Measurements from ENCODE around the gene CREB5. TPM values are rescaled to one million over a fixed set of nuclear protein-coding genes. Genes with fewer than 3 reads are reported as not detected.

The CREB5 gene
- total and polyA plus RNA-seq, 2 donors (not counting 3 experiments of a cell fraction or from before 2014, with no cell fraction given), result 19.6 to 28.4 TPM

DNA sequence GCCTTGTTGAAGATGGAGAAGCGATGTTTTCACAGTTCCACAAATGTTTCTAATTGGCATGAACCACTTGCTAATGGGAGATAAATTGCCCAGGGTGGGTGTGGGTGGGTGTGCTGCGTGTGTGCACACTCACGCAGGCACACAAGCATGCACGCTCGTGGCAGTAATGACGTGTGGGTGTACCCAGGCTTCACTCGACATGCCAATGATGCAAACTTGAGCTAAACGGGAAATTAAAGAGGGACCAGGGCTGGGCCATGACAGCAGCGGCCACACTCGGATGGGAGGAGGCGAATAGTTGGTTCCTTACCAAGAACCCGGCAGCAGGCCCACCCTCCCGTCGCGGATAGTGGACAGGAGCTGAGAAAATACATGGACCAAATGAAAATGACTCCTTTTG is 386.0 kb downstream of the CREB5 start:
- Histone ChIP-seq H3K4me2 (ENCODE audit: insufficient read depth, low read length) (no peak overlapping the region), H3K36me3 (ENCODE audit: control insufficient read depth in 2 of 2, extremely low read depth in 1 of 2, insufficient read depth in 2 of 2, low read length in 2 of 2) (peaks cover 0 to 1% of the 10 kb centered on the region in 2 experiments), H3K9me3 (replicated peaks; ENCODE audit: control insufficient read depth, insufficient read depth, low read length) (no peaks in the 10 kb centered on the region), H4K20me1 (replicated peaks; ENCODE audit: control insufficient read depth, extremely low read depth, insufficient read depth, low read length) (no peaks in the 10 kb centered on the region), H3K4me1 (ENCODE audit: control insufficient read depth, extremely low read depth, insufficient read depth, low read length) (no peaks in the 10 kb centered on the region), H3K9ac (replicated peaks; ENCODE audit: extremely low read depth, insufficient read depth, low read length) (no peak overlapping the region), H3K27ac (ENCODE audit: insufficient read depth, low read depth, low read length) (no peak overlapping the region), H3K4me3 (replicated peaks in 1 of 3; ENCODE audit: insufficient read depth in 1 of 3, low read depth in 1 of 3, low read length in 3 of 3) (no peak overlapping the region), H2AFZ (ENCODE audit: low read depth, low read length) (no peak overlapping the region), H3K79me2 (ENCODE audit: control insufficient read depth, insufficient read depth, low read length) (no peaks in the 10 kb centered on the region), H3K9me1 (replicated peaks; ENCODE audit: control insufficient read depth, extremely low read depth, insufficient read depth, low read length) (no peaks in the 10 kb centered on the region), H3K27me3 (ENCODE audit: control insufficient read depth in 2 of 2, insufficient read depth in 2 of 2, low read length in 2 of 2) (no peaks in the 10 kb centered on the region)
- FAIRE-seq (no peak), DNase-seq (ENCODE audit: low read depth, low spot score) (no peak)
- TF ChIP-seq EZH2 (IDR thresholded peaks at IDR 0.05; ENCODE audit: borderline replicate concordance, low read depth, low read length, severe bottlenecking) (no peak), MYC (IDR thresholded peaks at IDR 0.05; ENCODE audit: low read depth, low read length) (no peak), POLR2A (IDR thresholded peaks at IDR 0.05; ENCODE audit: low read depth, low read length) (no peak), POLR2AphosphoS5 (IDR thresholded peaks at IDR 0.05; ENCODE audit: insufficient read depth, low read depth, low read length) (no peak), GATA2 (IDR thresholded peaks at IDR 0.05; ENCODE audit: insufficient read depth, insufficient read length, low read depth, low read length) (no peak), FOS (IDR thresholded peaks at IDR 0.05; ENCODE audit: borderline replicate concordance, insufficient read depth, low read length) (no peak), JUN (IDR thresholded peaks at IDR 0.05; ENCODE audit: borderline replicate concordance, insufficient read depth, insufficient read length, low read depth) (no peak)
- TF ChIP-seq, protein P1, sequence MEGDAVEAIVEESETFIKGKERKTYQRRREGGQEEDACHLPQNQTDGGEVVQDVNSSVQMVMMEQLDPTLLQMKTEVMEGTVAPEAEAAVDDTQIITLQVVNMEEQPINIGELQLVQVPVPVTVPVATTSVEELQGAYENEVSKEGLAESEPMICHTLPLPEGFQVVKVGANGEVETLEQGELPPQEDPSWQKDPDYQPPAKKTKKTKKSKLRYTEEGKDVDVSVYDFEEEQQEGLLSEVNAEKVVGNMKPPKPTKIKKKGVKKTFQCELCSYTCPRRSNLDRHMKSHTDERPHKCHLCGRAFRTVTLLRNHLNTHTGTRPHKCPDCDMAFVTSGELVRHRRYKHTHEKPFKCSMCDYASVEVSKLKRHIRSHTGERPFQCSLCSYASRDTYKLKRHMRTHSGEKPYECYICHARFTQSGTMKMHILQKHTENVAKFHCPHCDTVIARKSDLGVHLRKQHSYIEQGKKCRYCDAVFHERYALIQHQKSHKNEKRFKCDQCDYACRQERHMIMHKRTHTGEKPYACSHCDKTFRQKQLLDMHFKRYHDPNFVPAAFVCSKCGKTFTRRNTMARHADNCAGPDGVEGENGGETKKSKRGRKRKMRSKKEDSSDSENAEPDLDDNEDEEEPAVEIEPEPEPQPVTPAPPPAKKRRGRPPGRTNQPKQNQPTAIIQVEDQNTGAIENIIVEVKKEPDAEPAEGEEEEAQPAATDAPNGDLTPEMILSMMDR (IDR thresholded peaks at IDR 0.05; ENCODE audit: extremely low read depth in 1 of 2, insufficient read depth in 1 of 2, low read depth in 1 of 2, low read length in 2 of 2), result no peak
- TF ChIP-seq, protein P2, sequence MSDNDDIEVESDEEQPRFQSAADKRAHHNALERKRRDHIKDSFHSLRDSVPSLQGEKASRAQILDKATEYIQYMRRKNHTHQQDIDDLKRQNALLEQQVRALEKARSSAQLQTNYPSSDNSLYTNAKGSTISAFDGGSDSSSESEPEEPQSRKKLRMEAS (IDR thresholded peaks at IDR 0.05; ENCODE audit: insufficient read depth, insufficient read length), result no peak
- BruUV-seq (replicated peaks), result no TSS peak
- dilution Hi-C loops (cut with MboI; ENCODE audit: extremely low pct_ligation_motif_present, low sequenced_read_pairs) (no loop called here), intact Hi-C loops (cut with micrococcal nuclease) (no loop called here)
- POLR2A ChIA-PET, result no interaction called here
- CTCF ChIA-PET, result interaction anchor here (1.3 kb wide), 1 partner anchor 18 kb away, joined by 3 read pairs; no protein-coding TSS in a partner anchor

All from endothelial cell of umbilical vein (primary cell).